Ishikawa (cell line): Measurements from ENCODE around the gene LGR6.
A peak's percentile ranks its signal among the peaks of the same experiment; 100 is the strongest.

Experiments
- CEBPB ChIP-seq: IDR thresholded peaks from 2 replicates; pipeline ENCODE4 v1.6.1; 2012
- CREB1 ChIP-seq: IDR thresholded peaks from 2 replicates; pipeline ENCODE4 v1.6.1; 2012; ENCODE audit warnings: low read depth
- EGR1 ChIP-seq: IDR thresholded peaks from 2 replicates; pipeline ENCODE4 v1.6.1; 2012
- EP300 ChIP-seq: IDR thresholded peaks from 2 replicates; pipeline ENCODE4 v1.6.1; 2012; ENCODE audit warnings: borderline replicate concordance
- FOXM1 ChIP-seq: IDR thresholded peaks from 2 replicates; pipeline ENCODE4 v1.6.1; 2012; ENCODE audit warnings: low read depth, borderline replicate concordance
- NFIC ChIP-seq: IDR thresholded peaks from 2 replicates; pipeline ENCODE4 v1.6.1; 2012
- RAD21 ChIP-seq: IDR thresholded peaks from 2 replicates; pipeline ENCODE4 v1.6.1; 2012; ENCODE audit warnings: low read depth
- REST ChIP-seq: IDR thresholded peaks from 2 replicates; pipeline ENCODE4 v1.6.1; 2012; ENCODE audit warnings: low read depth, mild to moderate bottlenecking
- TAF1 ChIP-seq: IDR thresholded peaks from 2 replicates; pipeline ENCODE4 v1.6.1; 2012; ENCODE audit warnings: low read depth, mild to moderate bottlenecking
- TCF12 ChIP-seq: IDR thresholded peaks from 2 replicates; pipeline ENCODE4 v1.6.1; 2012; ENCODE audit warnings: low read depth
- TEAD4 ChIP-seq: IDR thresholded peaks from 2 replicates; pipeline ENCODE4 v1.6.1; 2012
- YY1 ChIP-seq: IDR thresholded peaks from 2 replicates; pipeline ENCODE4 v1.6.1; 2012; ENCODE audit warnings: low read depth
- ZBTB7A ChIP-seq: IDR thresholded peaks from 2 replicates; pipeline ENCODE4 v1.6.1; 2012; ENCODE audit warnings: low read depth
- TF ChIP-seq, protein P1 (sequence below): IDR thresholded peaks from 2 replicates; pipeline ENCODE4 v1.6.1; 2012
- TF ChIP-seq, protein P2 (sequence below): IDR thresholded peaks from 2 replicates; pipeline ENCODE4 v1.6.1; 2012

The LGR6 gene

GRCh38 chr1:202154766-202155477, 38.7 kb upstream of the LGR6 start:
- TF ChIP-seq, protein P1, sequence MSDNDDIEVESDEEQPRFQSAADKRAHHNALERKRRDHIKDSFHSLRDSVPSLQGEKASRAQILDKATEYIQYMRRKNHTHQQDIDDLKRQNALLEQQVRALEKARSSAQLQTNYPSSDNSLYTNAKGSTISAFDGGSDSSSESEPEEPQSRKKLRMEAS = no peak; the same call in 1 of the 2 replicates
- TF ChIP-seq REST = no peak
- TF ChIP-seq EP300 = no peak
- no peak for TF ChIP-seq CEBPB
- TF ChIP-seq RAD21 = peak; percentile 42; the same call in 1 of the 2 replicates
- no peak for TF ChIP-seq TAF1

DNA sequence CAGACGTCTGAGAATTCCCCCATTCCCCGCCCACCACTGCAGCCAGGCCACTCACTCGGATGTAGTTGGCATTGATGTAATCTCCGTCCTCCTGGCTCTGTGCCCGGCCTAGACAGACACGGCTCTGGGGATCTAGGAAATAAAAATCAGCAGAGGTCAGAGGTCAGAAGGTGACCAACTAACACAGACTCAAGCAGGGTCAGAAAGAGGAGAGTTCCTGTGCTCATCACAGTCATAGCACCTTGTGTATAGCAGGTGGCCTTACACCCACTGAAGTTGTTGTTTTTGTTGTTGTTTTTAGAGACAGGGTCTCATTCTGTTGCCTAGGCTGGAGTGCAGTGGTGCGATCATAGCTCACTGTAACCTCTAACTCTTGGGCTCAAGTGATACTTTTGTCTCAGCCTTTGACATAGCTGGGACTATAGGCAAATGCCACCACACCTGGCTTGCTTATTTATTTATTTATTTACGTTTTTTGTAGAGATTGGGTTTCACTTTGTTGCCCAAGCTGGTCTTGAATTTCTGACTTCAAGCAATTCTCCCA, 38.0 kb upstream of the LGR6 start:
- TF ChIP-seq, protein P2, sequence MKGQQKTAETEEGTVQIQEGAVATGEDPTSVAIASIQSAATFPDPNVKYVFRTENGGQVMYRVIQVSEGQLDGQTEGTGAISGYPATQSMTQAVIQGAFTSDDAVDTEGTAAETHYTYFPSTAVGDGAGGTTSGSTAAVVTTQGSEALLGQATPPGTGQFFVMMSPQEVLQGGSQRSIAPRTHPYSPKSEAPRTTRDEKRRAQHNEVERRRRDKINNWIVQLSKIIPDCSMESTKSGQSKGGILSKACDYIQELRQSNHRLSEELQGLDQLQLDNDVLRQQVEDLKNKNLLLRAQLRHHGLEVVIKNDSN = no peak
- TF ChIP-seq NFIC = peak; percentile 64
- TF ChIP-seq TEAD4 = no peak

- no peak for TF ChIP-seq YY1
- TF ChIP-seq CREB1 = no peak
These were observed 37.0 kb upstream of the LGR6 start for GRCh38 chr1:202156590-202156989.

- TF ChIP-seq FOXM1 (no peak), CREB1 (no peak), TEAD4 (no peak), ZBTB7A (no peak), YY1 (no peak), NFIC (no peak), TCF12 (no peak), CEBPB (no peak)
- TF ChIP-seq, protein P2 = no peak
- TF ChIP-seq, protein P1 = no peak
These were observed 35.7 kb upstream of the LGR6 start for GRCh38 chr1:202157945-202158344.

- TF ChIP-seq EP300 = no peak
- TF ChIP-seq TCF12 = no peak
These were observed 34.6 kb upstream of the LGR6 start for GRCh38 chr1:202158810-202159533.

- TF ChIP-seq ZBTB7A (no peak), REST (no peak), EP300 (no peak), TEAD4 (no peak), CREB1 (no peak), EGR1 (no peak), TCF12 (no peak), CEBPB (no peak), RAD21 (no peak), NFIC (no peak), FOXM1 (no peak), TAF1 (no peak), YY1 (no peak)
- TF ChIP-seq, protein P1 = no peak
- TF ChIP-seq, protein P2 = no peak
These were observed 33.8 kb upstream of the LGR6 start for GRCh38 chr1:202159534-202160371.
